PC-9 (cell line): ENCODE data around the gene PLPPR1. TPM values are rescaled to one million over a fixed set of nuclear protein-coding genes. Genes with fewer than 3 reads are reported as not detected.

Source experiments
- BruUV-seq: library from RNA; stranded (reverse); fragments of 400-500 nt; replicated peaks from 2 replicates; lab custom pipeline; 2021; lab: Mats Ljungman, UMichigan
- CTCF ChIA-PET: fragments of 300-600 bp; sonication (Branson Sonifier 250); formaldehyde crosslinking; loops from one replicate; lab custom pipeline; 2022; ENCODE audit warnings: antibody characterized with exemption; lab: Charles Lee
- POLR2A ChIA-PET: fragments of 300-600 bp; sonication (Branson Sonifier 250); formaldehyde crosslinking; loops from one replicate; lab custom pipeline; 2022; ENCODE audit warnings: antibody characterized with exemption; ENCODE audit not compliant: unreplicated experiment; lab: Charles Lee
- DNase-seq, 2 experiments: peaks; one replicate each; pipeline versions ENCODE4 v3.0.0 to v3.0.0-alpha.2; 2015 to 2022; ENCODE audit warnings: mixed read lengths in 1 of 2
- H2AFZ ChIP-seq: fragments of 200-600 bp; sonication (generic); 2 replicates; pipeline ENCODE4 v1.8.1; 2017; ENCODE audit warnings: antibody characterized with exemption
- H3F3A ChIP-seq: fragments of 200-600 bp; sonication (generic); 2 replicates; pipeline ENCODE4 v1.8.1; 2017; ENCODE audit warnings: antibody characterized with exemption, mild to moderate bottlenecking, low read depth; ENCODE audit not compliant: insufficient read depth
- H3K27ac ChIP-seq: fragments of 200-600 bp; sonication (generic); 2 replicates; pipeline ENCODE4 v1.6.1; 2016; ENCODE audit warnings: mixed run types
- H3K27me3 ChIP-seq: fragments of 200-600 bp; sonication (generic); 2 replicates; pipeline ENCODE4 v1.6.1; 2016; ENCODE audit warnings: low read depth, mixed run types; ENCODE audit not compliant: insufficient read depth
- H3K36me3 ChIP-seq: fragments of 200-600 bp; sonication (generic); 2 replicates; pipeline ENCODE4 v1.6.1; 2016; ENCODE audit warnings: low read depth, mixed run types
- H3K4me1 ChIP-seq: fragments of 200-600 bp; sonication (generic); replicated peaks from 2 replicates; pipeline ENCODE4 v1.6.1; 2016; ENCODE audit warnings: mixed run types; ENCODE audit not compliant: insufficient read depth
- H3K4me2 ChIP-seq: fragments of 200-600 bp; sonication (generic); 2 replicates; pipeline ENCODE4 v1.6.1; 2017; ENCODE audit warnings: mixed run types
- H3K4me3 ChIP-seq: fragments of 200-600 bp; sonication (generic); 2 replicates; pipeline ENCODE4 v1.6.1; 2016; ENCODE audit warnings: mixed run types
- H3K79me2 ChIP-seq: fragments of 200-600 bp; sonication (generic); 2 replicates; pipeline ENCODE4 v1.6.1; 2017; ENCODE audit warnings: low read depth, mixed run types
- H3K9me2 ChIP-seq: fragments of 200-600 bp; sonication (generic); 2 replicates; pipeline ENCODE4 v1.8.1; 2017; ENCODE audit warnings: mild to moderate bottlenecking; ENCODE audit not compliant: insufficient read depth
- H3K9me3 ChIP-seq: fragments of 200-600 bp; sonication (generic); 2 replicates; pipeline ENCODE4 v1.8.1; 2016; ENCODE audit warnings: low read depth; ENCODE audit not compliant: insufficient read depth
- H4K20me1 ChIP-seq: fragments of 200-600 bp; sonication (generic); 2 replicates; pipeline ENCODE4 v1.8.1; 2017; ENCODE audit not compliant: insufficient read depth
- EZH2 ChIP-seq: fragments of 200-600 bp; sonication (generic); IDR thresholded peaks from 2 replicates; pipeline ENCODE4 v1.8.0; 2017; ENCODE audit warnings: antibody characterized with exemption, low read depth
- intact Hi-C: fragments of 100-400 bp; cut with micrococcal nuclease; formaldehyde crosslinking; loops from one replicate; pipeline ENCODE4 v1.10.0; 2022; ENCODE audit not compliant: unreplicated experiment
- total RNA-seq: library from RNA; stranded (reverse); gene quantifications from 2 replicates; pipeline ENCODE4 v1.2.3, GENCODE V29; 2021
- TF ChIP-seq, protein P1 (sequence below): fragments of 200-600 bp; sonication (generic); conservative IDR thresholded peaks from 2 replicates; pipeline ENCODE4 v1.6.1; 2017; ENCODE audit warnings: mixed run types, antibody characterized with exemption, mild to moderate bottlenecking, moderate library complexity

PLPPR1 gene
- total RNA-seq, 1 experiment from 2014 or later = not detected

DNA sequence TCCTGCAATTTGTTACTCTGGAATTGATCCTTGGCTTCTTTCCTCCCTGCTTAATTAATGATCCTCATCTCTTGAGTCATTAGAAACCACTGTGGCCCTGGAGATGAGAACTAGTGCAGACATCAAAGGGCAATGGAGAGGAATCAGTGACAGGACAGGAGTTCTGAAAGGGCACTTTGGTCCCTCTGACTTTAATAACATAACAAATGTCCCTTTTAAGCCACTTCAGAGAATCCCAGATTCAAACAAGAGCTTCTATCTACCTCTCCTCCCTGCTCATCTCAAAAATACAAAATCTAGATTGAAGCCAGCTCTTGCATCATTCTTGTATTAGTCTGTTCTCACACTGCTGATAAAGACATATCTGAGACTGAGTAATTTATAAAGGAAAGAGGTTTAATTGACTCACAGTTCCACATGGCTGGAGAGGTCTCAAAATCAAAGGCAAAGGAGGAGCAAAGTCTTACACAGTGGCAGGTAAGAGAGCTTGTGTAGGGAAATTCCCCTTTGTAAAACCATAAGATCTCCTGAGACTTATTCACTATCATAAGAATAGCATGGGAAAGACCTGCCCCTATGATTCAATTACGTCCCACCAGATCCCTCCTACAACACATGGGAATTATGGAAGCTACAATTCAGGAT, 139.1 kb downstream of the PLPPR1 start:
- H3K36me3 ChIP-seq = no peaks in the 10 kb centered on the region
- CTCF ChIA-PET = no interaction called here
- no peaks in the 10 kb centered on the region for H3K27me3 ChIP-seq
- DNase-seq = no peak
- no TSS peak for BruUV-seq
- TF ChIP-seq EZH2 = no peak
- TF ChIP-seq, protein P1, sequence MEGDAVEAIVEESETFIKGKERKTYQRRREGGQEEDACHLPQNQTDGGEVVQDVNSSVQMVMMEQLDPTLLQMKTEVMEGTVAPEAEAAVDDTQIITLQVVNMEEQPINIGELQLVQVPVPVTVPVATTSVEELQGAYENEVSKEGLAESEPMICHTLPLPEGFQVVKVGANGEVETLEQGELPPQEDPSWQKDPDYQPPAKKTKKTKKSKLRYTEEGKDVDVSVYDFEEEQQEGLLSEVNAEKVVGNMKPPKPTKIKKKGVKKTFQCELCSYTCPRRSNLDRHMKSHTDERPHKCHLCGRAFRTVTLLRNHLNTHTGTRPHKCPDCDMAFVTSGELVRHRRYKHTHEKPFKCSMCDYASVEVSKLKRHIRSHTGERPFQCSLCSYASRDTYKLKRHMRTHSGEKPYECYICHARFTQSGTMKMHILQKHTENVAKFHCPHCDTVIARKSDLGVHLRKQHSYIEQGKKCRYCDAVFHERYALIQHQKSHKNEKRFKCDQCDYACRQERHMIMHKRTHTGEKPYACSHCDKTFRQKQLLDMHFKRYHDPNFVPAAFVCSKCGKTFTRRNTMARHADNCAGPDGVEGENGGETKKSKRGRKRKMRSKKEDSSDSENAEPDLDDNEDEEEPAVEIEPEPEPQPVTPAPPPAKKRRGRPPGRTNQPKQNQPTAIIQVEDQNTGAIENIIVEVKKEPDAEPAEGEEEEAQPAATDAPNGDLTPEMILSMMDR = no peak
- no peak overlapping the region for H3K4me3 ChIP-seq
- H3K27ac ChIP-seq = no peak overlapping the region
- H4K20me1 ChIP-seq = no peaks in the 10 kb centered on the region
- H3K4me1 ChIP-seq = no peaks in the 10 kb centered on the region
- no peak overlapping the region for H3K4me2 ChIP-seq
- POLR2A ChIA-PET = no interaction called here
- H3F3A ChIP-seq = no peaks in the 10 kb centered on the region
- H3K79me2 ChIP-seq = no peaks in the 10 kb centered on the region
- no peak overlapping the region for H2AFZ ChIP-seq
- intact Hi-C loops = no loop called here
- no peaks in the 10 kb centered on the region for H3K9me2 ChIP-seq
- no peaks in the 10 kb centered on the region for H3K9me3 ChIP-seq

DNA sequence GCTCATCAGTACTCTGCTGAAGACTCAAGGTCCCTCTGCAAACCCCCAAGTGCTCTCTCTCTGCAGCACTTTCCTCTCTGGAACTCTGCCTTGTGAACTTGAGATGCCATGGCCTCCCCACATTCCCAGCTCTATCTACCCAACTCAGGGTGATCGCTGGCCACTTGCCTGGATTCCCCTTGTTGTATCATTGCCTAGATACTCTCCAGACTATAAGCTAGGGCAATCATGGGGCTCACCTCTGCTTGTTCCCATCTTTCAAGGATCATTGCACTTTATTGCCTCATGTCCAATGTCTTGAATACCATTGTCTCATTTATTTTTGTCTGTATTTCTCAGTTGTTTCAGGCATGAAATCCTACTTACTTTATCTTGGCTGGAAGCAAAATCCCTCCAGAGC, 144.1 kb downstream of the PLPPR1 start:
- H3K79me2 ChIP-seq = no peaks in the 10 kb centered on the region
- BruUV-seq = no TSS peak
- CTCF ChIA-PET = no interaction called here

DNA sequence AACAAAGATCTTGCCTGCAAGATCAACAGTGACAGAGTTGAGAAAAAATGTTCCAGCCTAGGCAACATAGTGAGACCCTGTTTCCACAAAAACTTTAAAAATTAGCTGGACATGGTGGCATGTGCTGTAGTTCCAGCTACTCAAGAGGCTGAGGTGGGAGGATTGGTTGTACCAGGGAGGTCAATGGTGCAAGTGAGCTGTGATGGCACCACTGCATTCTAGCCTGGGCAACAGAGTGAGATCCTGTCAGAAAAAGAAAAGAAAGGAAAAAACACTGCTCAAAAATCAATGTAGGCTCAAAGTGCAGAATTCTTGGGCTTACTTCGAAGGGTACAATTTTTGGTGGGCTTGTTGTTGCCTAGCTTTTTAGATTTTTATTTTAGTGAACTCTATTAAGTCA, 145.4 kb downstream of the PLPPR1 start:
- Histone ChIP-seq H3K9me3 (no peaks in the 10 kb centered on the region), H3F3A (no peaks in the 10 kb centered on the region), H3K27me3 (no peaks in the 10 kb centered on the region), H4K20me1 (no peaks in the 10 kb centered on the region), H3K36me3 (no peaks in the 10 kb centered on the region), H3K4me1 (no peaks in the 10 kb centered on the region), H3K27ac (no peak overlapping the region), H2AFZ (no peak overlapping the region), H3K4me2 (no peak overlapping the region), H3K4me3 (no peak overlapping the region), H3K9me2 (no peaks in the 10 kb centered on the region), H3K79me2 (no peaks in the 10 kb centered on the region)
- no peak for TF ChIP-seq EZH2
- TF ChIP-seq, protein P1 = no peak
- CTCF ChIA-PET = no interaction called here
- no peak for DNase-seq
- POLR2A ChIA-PET = no interaction called here
- intact Hi-C loops = no loop called here
- BruUV-seq = no TSS peak

More for the DNA sequence above, 144.1 kb downstream of the PLPPR1 start:
- Histone ChIP-seq H3K4me1 (no peaks in the 10 kb centered on the region), H3K4me2 (no peak overlapping the region), H3K9me2 (no peaks in the 10 kb centered on the region), H4K20me1 (no peaks in the 10 kb centered on the region), H3K9me3 (no peaks in the 10 kb centered on the region), H3K4me3 (no peak overlapping the region), H3K27ac (no peak overlapping the region), H3F3A (no peaks in the 10 kb centered on the region), H2AFZ (no peak overlapping the region), H3K36me3 (no peaks in the 10 kb centered on the region), H3K27me3 (no peaks in the 10 kb centered on the region)
- no peak for DNase-seq
- intact Hi-C loops = no loop called here
- no peak for TF ChIP-seq EZH2
- TF ChIP-seq, protein P1 = no peak
- POLR2A ChIA-PET = no interaction called here
